Breast epithelium (tissue), 3 donors: Measurements from ENCODE around the gene CRYGN.

Experiments used
- POLR2A ChIP-seq: fragments of 450-650 bp; IDR thresholded peaks from one replicate; pipeline ENCODE4 v1.6.1; 2016; ENCODE audit warnings: antibody characterized with exemption, mild to moderate bottlenecking, moderate library complexity
- POLR2AphosphoS5 ChIP-seq, 3 donors: sonication (generic); formaldehyde crosslinking; IDR thresholded peaks; one replicate each; pipeline ENCODE4 v1.6.1; 2017; ENCODE audit warnings: antibody characterized with exemption in 3 of 3
- TF ChIP-seq, protein P1 (sequence below), 3 donors: fragments of 450-650 bp; IDR thresholded peaks; one replicate each; pipeline ENCODE4 v1.5.1; 2016 to 2017; ENCODE audit warnings: antibody characterized with exemption in 3 of 3, mild to moderate bottlenecking in 3 of 3, moderate library complexity in 3 of 3

GRCh38 chr7:151436446-151437158 is 3.3 kb downstream of the CRYGN start:
- TF ChIP-seq, protein P1, sequence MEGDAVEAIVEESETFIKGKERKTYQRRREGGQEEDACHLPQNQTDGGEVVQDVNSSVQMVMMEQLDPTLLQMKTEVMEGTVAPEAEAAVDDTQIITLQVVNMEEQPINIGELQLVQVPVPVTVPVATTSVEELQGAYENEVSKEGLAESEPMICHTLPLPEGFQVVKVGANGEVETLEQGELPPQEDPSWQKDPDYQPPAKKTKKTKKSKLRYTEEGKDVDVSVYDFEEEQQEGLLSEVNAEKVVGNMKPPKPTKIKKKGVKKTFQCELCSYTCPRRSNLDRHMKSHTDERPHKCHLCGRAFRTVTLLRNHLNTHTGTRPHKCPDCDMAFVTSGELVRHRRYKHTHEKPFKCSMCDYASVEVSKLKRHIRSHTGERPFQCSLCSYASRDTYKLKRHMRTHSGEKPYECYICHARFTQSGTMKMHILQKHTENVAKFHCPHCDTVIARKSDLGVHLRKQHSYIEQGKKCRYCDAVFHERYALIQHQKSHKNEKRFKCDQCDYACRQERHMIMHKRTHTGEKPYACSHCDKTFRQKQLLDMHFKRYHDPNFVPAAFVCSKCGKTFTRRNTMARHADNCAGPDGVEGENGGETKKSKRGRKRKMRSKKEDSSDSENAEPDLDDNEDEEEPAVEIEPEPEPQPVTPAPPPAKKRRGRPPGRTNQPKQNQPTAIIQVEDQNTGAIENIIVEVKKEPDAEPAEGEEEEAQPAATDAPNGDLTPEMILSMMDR (IDR thresholded peaks at IDR 0.05): no peak
- TF ChIP-seq POLR2A (no peak), POLR2AphosphoS5 (IDR thresholded peaks at IDR 0.05) (no peak)
